IMR-90 (cell line): ENCODE measurements around the gene MAPK13. TPM values are rescaled to one million over a fixed set of nuclear protein-coding genes. Genes with fewer than 3 reads are reported as not detected.

Source experiments
- ATAC-seq: fragments of 200-7000 bp; cut with Tn5 transposase; 2 replicates; pipeline ENCODE4 v1.9.1; 2020; ENCODE audit warnings: low read depth, mild to moderate bottlenecking, moderate library complexity
- BruUV-seq: library from RNA; stranded (reverse); fragments of 400-500 nt; replicated peaks from 2 replicates; lab custom pipeline; 2021; lab: Mats Ljungman, UMichigan
- CTCF ChIA-PET: fragments of 300-600 bp; formaldehyde crosslinking; extraction: SDS; loops from one replicate; lab custom pipeline; 2021; ENCODE audit warnings: antibody characterized with exemption; lab: Yijun Ruan, JAX
- POLR2A ChIA-PET: fragments of 300-600 bp; sonication (Branson Sonifier 250); formaldehyde crosslinking; loops from one replicate; lab custom pipeline; 2022; ENCODE audit warnings: antibody characterized with exemption; ENCODE audit not compliant: unreplicated experiment; lab: Charles Lee
- DNase-seq: peaks from one replicate; pipeline ENCODE4 v3.0.0; 2013
- H2AFZ ChIP-seq: replicated peaks from 2 replicates; pipeline ENCODE3; 2013; ENCODE audit warnings: low read length, mild to moderate bottlenecking; ENCODE audit not compliant: poor library complexity
- H2AK5ac ChIP-seq: 2 replicates; pipeline ENCODE4 v1.6.1; 2013; ENCODE audit warnings: low read depth, low read length, inconsistent platforms
- H2AK9ac ChIP-seq: replicated peaks from 2 replicates; pipeline ENCODE3; 2013; ENCODE audit warnings: mild to moderate bottlenecking, low read depth, low read length, moderate library complexity; ENCODE audit not compliant: poor library complexity
- H2BK120ac ChIP-seq: 2 replicates; pipeline ENCODE4 v1.6.1; 2013; ENCODE audit warnings: low read depth, low read length, inconsistent platforms
- H2BK15ac ChIP-seq: 3 replicates; pipeline ENCODE4 v1.6.1; 2013; ENCODE audit warnings: low read depth, low read length, inconsistent platforms
- H2BK20ac ChIP-seq: 2 replicates; pipeline ENCODE4 v1.6.1; 2013; ENCODE audit warnings: low read depth, mild to moderate bottlenecking, inconsistent platforms, low read length, moderate library complexity
- H2BK5ac ChIP-seq: 2 replicates; pipeline ENCODE4 v1.6.1; 2013; ENCODE audit warnings: mild to moderate bottlenecking, low read depth, low read length, inconsistent platforms; ENCODE audit not compliant: poor library complexity, severe bottlenecking
- H3K14ac ChIP-seq: replicated peaks from 2 replicates; pipeline ENCODE4 v1.6.1; 2013; ENCODE audit warnings: low read depth, low read length, inconsistent platforms
- H3K18ac ChIP-seq: 2 replicates; pipeline ENCODE4 v1.6.1; 2013; ENCODE audit warnings: low read depth, low read length, control low read depth
- H3K23ac ChIP-seq: 2 replicates; pipeline ENCODE4 v1.6.1; 2013; ENCODE audit warnings: low read depth, low read length, inconsistent platforms
- H3K27ac ChIP-seq: 2 replicates; pipeline ENCODE4 v1.5.1; 2013; ENCODE audit warnings: mild to moderate bottlenecking, control low read depth, low read length; ENCODE audit not compliant: insufficient read depth
- H3K27me3 ChIP-seq: 2 replicates; pipeline ENCODE4 v1.6.1; 2013; ENCODE audit warnings: low read length; ENCODE audit not compliant: control insufficient read depth, insufficient read depth
- H3K36me3 ChIP-seq: 2 replicates; pipeline ENCODE4 v1.6.1; 2013; ENCODE audit warnings: low read length, mixed read lengths; ENCODE audit not compliant: control insufficient read depth, insufficient read depth
- H3K4ac ChIP-seq: 2 replicates; pipeline ENCODE4 v1.6.1; 2013; ENCODE audit warnings: low read depth, low read length, inconsistent platforms
- H3K4me1 ChIP-seq: 2 replicates; pipeline ENCODE4 v1.6.1; 2013; ENCODE audit warnings: low read length, mixed read lengths; ENCODE audit not compliant: control insufficient read depth, insufficient read depth
- H3K4me2 ChIP-seq: 2 replicates; pipeline ENCODE4 v1.6.1; 2013; ENCODE audit warnings: low read depth, mild to moderate bottlenecking, control low read depth, low read length, moderate library complexity
- H3K4me3 ChIP-seq: 2 replicates; pipeline ENCODE4 v1.5.1; 2013; ENCODE audit warnings: low read depth, mild to moderate bottlenecking, control low read depth, low read length, moderate library complexity; ENCODE audit not compliant: insufficient read depth
- H3K56ac ChIP-seq: 2 replicates; pipeline ENCODE4 v1.6.1; 2013; ENCODE audit warnings: low read length, inconsistent platforms; ENCODE audit not compliant: insufficient read depth; ENCODE audit errors: extremely low read depth
- H3K79me1 ChIP-seq, 2 experiments: 2 replicates each; pipeline ENCODE4 v1.6.1; 2013; ENCODE audit warnings: low read length in 2 of 2, inconsistent platforms in 1 of 2, low read depth in 1 of 2
- H3K9ac ChIP-seq: 2 replicates; pipeline ENCODE4 v1.6.1; 2013; ENCODE audit warnings: low read depth, low read length, control low read depth
- H3K9me1 ChIP-seq: 2 replicates; pipeline ENCODE4 v1.6.1; 2013; ENCODE audit warnings: low read length, inconsistent platforms; ENCODE audit not compliant: insufficient read depth
- H3K9me3 ChIP-seq: 2 replicates; pipeline ENCODE4 v1.6.1; 2013; ENCODE audit warnings: low read length; ENCODE audit not compliant: control insufficient read depth, insufficient read depth
- H4K20me1 ChIP-seq: 2 replicates; pipeline ENCODE4 v1.6.1; 2013; ENCODE audit warnings: low read length, inconsistent platforms; ENCODE audit not compliant: insufficient read depth
- H4K5ac ChIP-seq: 2 replicates; pipeline ENCODE4 v1.6.1; 2013; ENCODE audit warnings: mild to moderate bottlenecking, low read depth, low read length, control low read depth
- H4K8ac ChIP-seq, 2 experiments: 2 replicates each; pipeline ENCODE4 v1.6.1; 2013; ENCODE audit warnings: low read depth in 2 of 2, low read length in 2 of 2, control low read depth in 1 of 2, inconsistent platforms in 1 of 2
- H4K91ac ChIP-seq: 2 replicates; pipeline ENCODE4 v1.6.1; 2013; ENCODE audit warnings: low read depth, low read length, inconsistent platforms; ENCODE audit not compliant: insufficient read depth
- BHLHE40 ChIP-seq: fragments of 150-350 bp; IDR thresholded peaks from 2 replicates; pipeline ENCODE4 v1.6.1; 2016; ENCODE audit warnings: mild to moderate bottlenecking, low read depth, low read length
- CEBPB ChIP-seq: IDR thresholded peaks from 2 replicates; pipeline ENCODE4 v1.6.1; 2012; ENCODE audit warnings: low read depth, low read length, improper control_type of control experiment
- ELK1 ChIP-seq: fragments of 150-350 bp; IDR thresholded peaks from 2 replicates; pipeline ENCODE4 v1.6.1; 2016; ENCODE audit warnings: low read depth, mild to moderate bottlenecking, low read length, moderate library complexity, borderline replicate concordance
- FOS ChIP-seq: fragments of 150-350 bp; IDR thresholded peaks from 2 replicates; pipeline ENCODE4 v1.6.1; 2016; ENCODE audit warnings: low read depth, low read length
- MXI1 ChIP-seq: IDR thresholded peaks from 2 replicates; pipeline ENCODE4 v1.6.1; 2012; ENCODE audit warnings: low read depth, mild to moderate bottlenecking, low read length, moderate library complexity, borderline replicate concordance
- NFE2L2 ChIP-seq: fragments of 150-350 bp; IDR thresholded peaks from 2 replicates; pipeline ENCODE4 v1.6.1; 2016; ENCODE audit warnings: low read depth, mild to moderate bottlenecking, low read length
- RAD21 ChIP-seq: IDR thresholded peaks from 2 replicates; pipeline ENCODE4 v1.6.1; 2012; ENCODE audit warnings: low read length, improper control_type of control experiment
- RFX5 ChIP-seq: IDR thresholded peaks from 2 replicates; pipeline ENCODE4 v1.8.0; 2012; ENCODE audit warnings: low read depth, mild to moderate bottlenecking, low read length, moderate library complexity
- USF2 ChIP-seq: fragments of 150-350 bp; IDR thresholded peaks from 2 replicates; pipeline ENCODE4 v1.6.1; 2017; ENCODE audit warnings: mild to moderate bottlenecking, antibody characterized with exemption, low read length, low read depth
- WGBS, 2 experiments: methylation state at CpG; one replicate each; pipeline versions ENCODE4 v1.1.5 to v1.1.7; 2013; ENCODE audit warnings: missing lambda C conversion rate in 2 of 2; ENCODE audit not compliant: insufficient read length in 1 of 2; ENCODE audit errors: extremely low coverage in 2 of 2; 5-methylcytosine and 5-hydroxymethylcytosine counted together
- dilution Hi-C: fragments of 300-500 bp; cut with HindIII; formaldehyde crosslinking; loops from one replicate; pipeline ENCODE4 v1.14.3; 2018; ENCODE audit warnings: low sequenced_read_pairs; ENCODE audit not compliant: unreplicated experiment
- in situ Hi-C: fragments of 300-500 bp; cut with MboI; formaldehyde crosslinking; loops from 3 replicates; pipeline ENCODE4 v1.14.3; 2019; ENCODE audit warnings: low sequenced_read_pairs, inconsistent platforms, mixed read lengths
- intact Hi-C: fragments of 100-400 bp; cut with micrococcal nuclease; formaldehyde crosslinking; loops from 2 replicates; pipeline ENCODE4 v1.10.0; 2022
- polyA plus RNA-seq, 3 experiments: library from polyadenylated mRNA; depleted of rRNA; stranded (reverse); fragments of >200 nt; gene quantifications; 2 replicates each; pipeline ENCODE4 v1.2.3, GENCODE V29; 2012; ENCODE audit warnings: low replicate concordance in 1 of 3
- total RNA-seq: library from RNA; depleted of rRNA; stranded (reverse); fragments of >200 nt; gene quantifications from 2 replicates; pipeline ENCODE4 v1.2.3, GENCODE V29; 2012
- TF ChIP-seq, protein P1 (sequence below): conservative IDR thresholded peaks from 2 replicates; pipeline ENCODE4 v1.5.1; 2012; ENCODE audit warnings: mild to moderate bottlenecking, low read depth, low read length, improper control_type of control experiment

The MAPK13 gene
- total and polyA plus RNA-seq, 2 of the 4 experiments (the other 2 are of a cell fraction) = 2.0 to 2.9 TPM

GRCh38 chr6:36131511-36132245, 1.4 kb downstream of the MAPK13 start:
- no peaks in the 10 kb centered on the region for H3K27me3 ChIP-seq
- H3K9ac ChIP-seq = no peak overlapping the region
- H4K20me1 ChIP-seq = no peaks in the 10 kb centered on the region
- intact Hi-C loops = no loop called here
- peak overlapping the region; percentile 24; the same call in 1 of the 2 replicates for H3K14ac ChIP-seq
- peak overlapping the region; percentile 24 for H3K4me2 ChIP-seq
- peak overlapping the region; percentile 16; the same call in 1 of the 2 replicates for H3K27ac ChIP-seq
- peak overlapping the region; percentile 18 for H2AK9ac ChIP-seq
- peak overlapping the region; percentile 10; the same call in 1 of the 2 replicates for H2BK120ac ChIP-seq
- H2BK20ac ChIP-seq = peak overlapping the region; percentile 7; the same call in 1 of the 2 replicates
- H4K8ac ChIP-seq = peak overlapping the region; percentile 83 to 91; a peak in 3 of 4 replicates
- no TSS peak for BruUV-seq
- H3K4ac ChIP-seq = peak overlapping the region; percentile 26
- ATAC-seq = peak; percentile 28
- H3K36me3 ChIP-seq = no peaks in the 10 kb centered on the region; the same call in 1 of the 2 replicates
- peak overlapping the region; percentile 92 for H2AK5ac ChIP-seq
- WGBS, 2 experiments = no CpG with 5 or more reads among the region's 8 CpGs
- H3K9me1 ChIP-seq = peaks cover 22% of the 10 kb centered on the region
- H4K91ac ChIP-seq = peak overlapping the region; percentile 26; the same call in 1 of the 2 replicates
- H3K9me3 ChIP-seq = no peaks in the 10 kb centered on the region
- peak; percentile 80 for DNase-seq
- POLR2A ChIA-PET = no interaction called here
- H2BK15ac ChIP-seq = peak overlapping the region; percentile 18; the same call in 1 of the 3 replicates
- H2BK5ac ChIP-seq = peak overlapping the region; percentile 18
- CTCF ChIA-PET = interaction anchor here (1.1 kb wide), 1 partner anchor 8 kb away, joined by 3 read pairs; no protein-coding TSS in a partner anchor
- H3K23ac ChIP-seq = peak overlapping the region; percentile 15; the same call in 1 of the 2 replicates
- H3K18ac ChIP-seq = peak overlapping the region; percentile 10
- dilution Hi-C loops = no loop called here
- H3K4me1 ChIP-seq = peaks cover 33% of the 10 kb centered on the region
- H3K56ac ChIP-seq = no peak overlapping the region
- H4K5ac ChIP-seq = peak overlapping the region; percentile 5; the same call in 1 of the 2 replicates
- TF ChIP-seq RFX5 (no peak), RAD21 (no peak), MXI1 (0 out of 2 replicates have a peak, but pooled peaks have one; percentile 11), USF2 (peak; percentile 81), CEBPB (no peak), BHLHE40 (no peak), NFE2L2 (no peak), ELK1 (no peak), FOS (no peak)
- TF ChIP-seq, protein P1, sequence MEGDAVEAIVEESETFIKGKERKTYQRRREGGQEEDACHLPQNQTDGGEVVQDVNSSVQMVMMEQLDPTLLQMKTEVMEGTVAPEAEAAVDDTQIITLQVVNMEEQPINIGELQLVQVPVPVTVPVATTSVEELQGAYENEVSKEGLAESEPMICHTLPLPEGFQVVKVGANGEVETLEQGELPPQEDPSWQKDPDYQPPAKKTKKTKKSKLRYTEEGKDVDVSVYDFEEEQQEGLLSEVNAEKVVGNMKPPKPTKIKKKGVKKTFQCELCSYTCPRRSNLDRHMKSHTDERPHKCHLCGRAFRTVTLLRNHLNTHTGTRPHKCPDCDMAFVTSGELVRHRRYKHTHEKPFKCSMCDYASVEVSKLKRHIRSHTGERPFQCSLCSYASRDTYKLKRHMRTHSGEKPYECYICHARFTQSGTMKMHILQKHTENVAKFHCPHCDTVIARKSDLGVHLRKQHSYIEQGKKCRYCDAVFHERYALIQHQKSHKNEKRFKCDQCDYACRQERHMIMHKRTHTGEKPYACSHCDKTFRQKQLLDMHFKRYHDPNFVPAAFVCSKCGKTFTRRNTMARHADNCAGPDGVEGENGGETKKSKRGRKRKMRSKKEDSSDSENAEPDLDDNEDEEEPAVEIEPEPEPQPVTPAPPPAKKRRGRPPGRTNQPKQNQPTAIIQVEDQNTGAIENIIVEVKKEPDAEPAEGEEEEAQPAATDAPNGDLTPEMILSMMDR = no peak
- in situ Hi-C loops = no loop called here
- peak overlapping the region; percentile 89 for H2AFZ ChIP-seq
- H3K4me3 ChIP-seq = no peak overlapping the region
- peaks cover 0 to 18% of the 10 kb centered on the region in 2 experiments; a peak in 1 of 4 replicates for H3K79me1 ChIP-seq
